A549 treated with RU486 at 1 μM for 4 hours (cell line): ENCODE measurements around the gene SGK1. TPM values are rescaled to one million over a fixed set of nuclear protein-coding genes. Genes with fewer than 3 reads are reported as not detected.

Experiments
- total RNA-seq: library from RNA; stranded (reverse); fragments of 200-300 nt; extraction: Qiagen RNA extraction; gene quantifications from 5 replicates; pipeline ENCODE4 v1.2.3, GENCODE V29; 2022; ENCODE audit warnings: low read depth

The SGK1 gene
- 34.4 to 48.7 TPM (median 39.9 TPM) in 5 replicates for total RNA-seq

GRCh38 chr6:134317471-134318131 lies at the start of gene SGK1:
Gene SGK1 (minus strand): TSS chr6:134318112. CDS start chr6:134317460, 652 bp downstream.

